Fibroblast of the aortic adventitia (primary cell): ENCODE measurements around the gene TBX5. TPM values are rescaled to one million over a fixed set of nuclear protein-coding genes. Genes with fewer than 3 reads are reported as not detected.

Experiments
- DNase-seq: peaks from one replicate; pipeline ENCODE4 v3.0.0-alpha.2; 2010; ENCODE audit warnings: low read depth
- H3K4me3 ChIP-seq: 2 replicates; pipeline ENCODE4 v1.5.1; 2011; ENCODE audit warnings: low read depth, mild to moderate bottlenecking, control low read depth, low read length, moderate library complexity
- CTCF ChIP-seq: IDR thresholded peaks from 2 replicates; pipeline ENCODE4 v1.5.1; 2011; ENCODE audit warnings: mild to moderate bottlenecking, low read length, control low read depth, inconsistent platforms; ENCODE audit not compliant: insufficient read depth
- total RNA-seq: library from RNA; depleted of rRNA; stranded (reverse); fragments of >200 nt; gene quantifications from 2 replicates; pipeline ENCODE4 v1.2.3, GENCODE V29; 2012; ENCODE audit warnings: low replicate concordance

Gene TBX5
- total RNA-seq, 1 donor: not detected

- no peak overlapping the region for H3K4me3 ChIP-seq
- TF ChIP-seq CTCF: no peak
- no peak for DNase-seq
These were observed 9.1 kb upstream of the TBX5 start for GRCh38 chr12:114414866-114415524.

- H3K4me3 ChIP-seq: no peak overlapping the region
- DNase-seq: no peak
- no peak for TF ChIP-seq CTCF
These were observed 8.3 kb upstream of the TBX5 start for GRCh38 chr12:114414031-114414865.

GRCh38 chr12:114412825-114413749 is 7.1 kb upstream of the TBX5 start:
- no peak overlapping the region for H3K4me3 ChIP-seq
- no peak for DNase-seq
- no peak for TF ChIP-seq CTCF

- DNase-seq: no peak
- no peak overlapping the region for H3K4me3 ChIP-seq
- TF ChIP-seq CTCF: no peak
These were observed 6.4 kb upstream of the TBX5 start for GRCh38 chr12:114412307-114412706.

- no peak for DNase-seq
- TF ChIP-seq CTCF: no peak
- H3K4me3 ChIP-seq: no peak overlapping the region
These were observed 5.3 kb upstream of the TBX5 start for GRCh38 chr12:114411071-114411837.
